Stimulated activated CD4-positive, alpha-beta T cell treated with anti-CD3 and anti-CD28 coated beads, Interleukin-1b, Interleukin-23, amount 100 ng/mL, for 1 hour (primary cell): ENCODE results near the gene ERBIN.
"Not testable (repeated sequence)": the region's sequence is repeated elsewhere in the genome, so short reads cannot be mapped to it uniquely, and the experiment has no call there.

Source experiments
- DNase-seq, 2 donors: peaks; one replicate each; pipeline ENCODE4 v3.0.0-alpha.2; 2020; ENCODE audit warnings: low read depth in 2 of 2

The ERBIN gene

DNA sequence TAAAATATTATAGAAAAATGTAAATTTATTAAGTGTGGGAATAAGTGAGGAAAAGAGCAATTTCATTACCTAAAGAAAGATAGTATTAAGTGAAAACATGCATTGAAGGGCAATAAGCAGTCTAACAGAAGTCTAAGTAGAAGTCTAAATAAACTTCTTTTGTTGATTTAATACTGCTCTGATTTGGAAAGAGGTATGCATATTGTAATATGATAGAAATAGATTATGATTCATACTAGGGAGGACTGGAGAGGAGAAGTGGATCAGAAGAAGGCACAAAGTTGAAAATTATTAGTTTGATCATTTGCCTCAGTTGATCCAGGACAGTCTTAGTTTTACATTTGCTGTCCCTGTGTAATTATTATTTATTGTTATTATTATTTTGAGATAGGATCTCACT is 6.6 kb upstream of the ERBIN start:
- no peak for DNase-seq

DNA sequence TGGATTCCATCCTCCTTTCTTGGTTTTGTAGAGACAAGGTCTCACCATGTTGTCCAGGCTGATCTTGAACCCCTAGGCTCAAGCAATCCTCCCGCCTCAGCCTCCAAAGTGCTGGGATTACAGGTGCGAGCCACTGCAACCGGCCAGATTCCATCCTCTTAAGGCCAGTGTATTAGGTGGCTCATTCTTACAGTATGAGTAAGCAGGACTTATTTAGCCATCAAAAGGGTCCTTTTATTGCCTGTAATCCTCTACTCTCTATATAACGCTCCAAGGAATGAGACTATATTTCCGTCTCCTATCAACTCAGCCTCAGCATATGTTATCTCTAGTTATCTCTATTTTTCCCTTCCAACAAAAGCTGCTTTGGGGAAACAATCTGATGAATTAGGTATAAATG is 3.0 kb upstream of the ERBIN start:
- no peak for DNase-seq

- DNase-seq, result no peak
Observed at GRCh38 chr5:65924366-65925043, 1.9 kb upstream of the ERBIN start.

GRCh38 chr5:65925044-65925600 is 1.3 kb upstream of the ERBIN start:
- peak; percentile 16 to 23 for DNase-seq

DNA sequence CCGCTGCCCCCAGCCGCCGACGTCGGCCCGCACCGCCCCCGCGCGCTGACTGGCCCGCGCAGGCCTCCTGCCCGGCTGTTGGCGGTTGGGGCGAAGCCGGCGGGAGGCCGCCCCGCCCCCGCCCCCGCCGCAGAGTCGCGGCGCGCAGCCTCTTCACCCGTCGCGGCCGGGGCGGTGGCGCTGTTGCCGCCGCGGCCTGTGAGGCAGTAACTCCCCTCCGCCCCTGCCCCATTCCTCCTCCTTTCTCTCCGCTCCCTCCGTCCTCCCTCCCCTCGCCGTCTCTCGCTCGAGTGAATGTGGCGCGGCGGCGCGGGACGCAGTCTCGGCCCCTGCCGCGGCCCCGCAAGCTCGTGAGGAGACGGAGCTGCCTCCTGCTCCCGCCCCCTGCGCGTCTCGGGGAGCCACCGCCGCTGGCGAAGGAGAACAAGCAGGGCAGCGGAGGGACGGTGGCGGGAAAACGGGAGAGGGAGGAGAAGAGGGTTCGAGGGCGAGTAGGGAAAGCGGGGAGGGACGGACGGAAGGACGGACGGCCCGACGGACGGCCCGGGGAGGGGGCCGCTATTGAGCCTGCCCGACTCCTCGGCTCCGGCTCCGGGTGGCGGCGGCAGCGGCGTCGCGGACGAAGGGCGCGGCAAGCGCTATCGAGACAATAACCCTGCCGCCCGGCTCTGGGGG is 637 bp upstream of the ERBIN start:
- DNase-seq, result peak; percentile 50 to 54

DNA sequence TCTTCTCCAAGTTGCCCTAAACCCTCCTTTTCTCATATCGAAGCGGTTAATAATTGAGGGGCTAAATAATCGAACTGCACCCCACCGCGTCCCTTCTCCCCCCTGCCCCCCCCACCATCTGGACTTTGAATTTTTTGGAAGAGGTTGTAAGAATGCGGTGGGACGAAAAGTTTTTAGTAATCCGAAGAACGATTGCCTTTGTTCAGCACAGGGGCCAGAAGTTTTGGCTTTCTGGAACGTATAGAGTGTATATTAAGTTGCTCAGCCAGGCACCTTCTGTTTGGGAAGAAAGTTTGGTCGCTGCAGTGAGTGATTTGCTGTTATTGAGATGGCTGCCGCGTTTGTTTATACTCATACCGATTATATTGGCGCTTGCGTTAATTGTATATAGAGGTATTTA is 518 bp downstream of the ERBIN start:
- DNase-seq, result no peak

DNA sequence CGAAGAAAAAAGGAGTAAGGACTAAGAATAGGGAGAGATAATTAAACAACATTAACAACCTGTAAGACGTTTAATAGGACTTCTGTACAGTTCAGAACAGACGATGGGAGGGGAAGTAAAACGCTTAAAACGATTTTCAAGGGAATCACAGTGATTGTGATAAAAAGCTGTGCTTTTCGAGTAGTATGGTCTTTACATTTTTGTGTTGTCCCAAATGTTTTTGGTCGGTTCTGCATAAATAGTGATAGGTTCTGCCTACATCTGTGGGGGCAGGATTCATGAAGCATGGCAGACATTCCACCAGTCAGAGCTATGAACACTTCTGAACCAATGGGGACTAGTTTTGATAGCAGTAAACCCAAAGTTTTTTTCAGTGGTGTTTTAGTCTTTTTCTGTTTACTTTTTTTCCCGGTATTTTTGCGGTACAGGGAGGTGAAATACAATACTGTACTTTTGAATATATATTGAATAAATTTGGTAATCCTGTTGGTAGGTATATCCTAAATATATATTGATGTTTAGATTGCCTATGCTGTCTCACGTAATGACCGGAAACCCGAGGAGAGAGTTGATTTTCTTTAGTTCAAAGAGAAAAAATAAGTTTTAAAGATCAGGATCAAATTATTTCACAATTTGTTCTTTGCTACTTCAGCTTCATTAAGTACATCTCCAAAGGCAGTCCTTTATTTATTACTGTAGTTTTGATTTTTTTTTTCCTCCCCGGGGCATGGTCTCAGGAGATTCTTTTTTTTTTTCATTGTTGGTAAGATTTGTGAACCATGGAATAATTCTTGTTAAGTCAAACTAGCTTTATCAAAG is 1.3 kb downstream of the ERBIN start:
- no peak for DNase-seq

DNA sequence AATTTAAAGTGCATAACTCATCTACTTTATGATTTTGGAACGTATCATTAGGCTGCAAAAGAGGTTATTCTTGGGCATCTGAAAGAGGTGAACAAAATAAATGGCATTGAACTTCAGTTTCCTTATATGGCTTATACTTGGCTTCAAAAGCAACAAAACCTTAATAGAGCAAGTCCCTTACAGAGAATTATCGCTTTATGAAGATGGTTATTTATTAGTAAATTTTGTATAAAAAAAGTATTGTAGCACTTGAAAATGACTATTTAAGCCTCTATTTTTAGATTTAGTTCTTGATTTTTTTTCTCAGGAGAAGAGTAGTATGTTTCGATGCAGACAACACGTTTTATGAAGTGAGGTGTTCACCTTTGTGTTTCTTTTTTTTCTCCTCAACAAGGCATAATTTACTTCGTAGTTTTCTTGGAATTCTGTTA is 2.0 kb downstream of the ERBIN start:
- no peak for DNase-seq

GRCh38 chr5:65928860-65929259 is 2.5 kb downstream of the ERBIN start:
- DNase-seq, result no peak

DNA sequence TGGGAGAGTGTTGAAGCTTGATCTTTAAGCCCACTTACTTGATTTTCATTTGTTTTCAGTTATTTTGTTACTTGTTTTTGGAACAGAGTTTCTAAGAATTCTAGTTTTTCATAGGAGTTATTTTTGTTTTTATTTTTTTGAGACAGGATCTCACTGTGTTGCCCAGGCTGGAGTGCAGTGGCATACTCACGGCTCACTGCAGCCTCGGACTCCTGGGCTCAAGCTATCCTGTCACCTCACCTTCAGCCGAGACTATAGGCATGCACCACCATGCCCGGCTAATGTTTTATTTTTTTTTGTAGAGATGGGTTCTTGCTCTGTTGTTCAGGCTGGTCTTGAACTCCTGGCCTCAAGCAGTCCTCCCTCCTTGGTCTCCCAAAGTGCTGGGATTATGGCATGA is 6.3 kb downstream of the ERBIN start:
- no peak for DNase-seq

- no peak for DNase-seq
Observed at GRCh38 chr5:65933295-65933694, 6.9 kb downstream of the ERBIN start.

- no peak for DNase-seq
Observed at GRCh38 chr5:65938256-65938655, 11.9 kb downstream of the ERBIN start.

DNA sequence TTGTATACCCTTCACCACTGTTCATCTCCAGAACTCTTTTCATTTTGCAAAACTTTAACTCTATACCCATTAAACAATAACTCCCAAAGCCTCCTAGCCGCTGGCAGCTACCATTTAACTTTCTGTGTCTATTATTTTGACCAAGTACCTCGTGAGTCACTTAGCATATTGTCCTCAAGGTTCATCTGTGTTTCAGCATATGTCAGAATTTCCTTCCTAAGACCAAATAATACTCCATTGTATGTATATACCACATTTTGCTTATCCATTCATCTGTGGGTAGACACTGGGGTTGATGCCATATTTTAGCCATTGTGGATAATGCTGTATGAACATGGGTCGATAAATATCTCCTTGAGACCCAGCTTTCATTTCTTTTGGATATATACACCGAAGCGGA is 17.4 kb downstream of the ERBIN start:
- DNase-seq, result no peak

DNA sequence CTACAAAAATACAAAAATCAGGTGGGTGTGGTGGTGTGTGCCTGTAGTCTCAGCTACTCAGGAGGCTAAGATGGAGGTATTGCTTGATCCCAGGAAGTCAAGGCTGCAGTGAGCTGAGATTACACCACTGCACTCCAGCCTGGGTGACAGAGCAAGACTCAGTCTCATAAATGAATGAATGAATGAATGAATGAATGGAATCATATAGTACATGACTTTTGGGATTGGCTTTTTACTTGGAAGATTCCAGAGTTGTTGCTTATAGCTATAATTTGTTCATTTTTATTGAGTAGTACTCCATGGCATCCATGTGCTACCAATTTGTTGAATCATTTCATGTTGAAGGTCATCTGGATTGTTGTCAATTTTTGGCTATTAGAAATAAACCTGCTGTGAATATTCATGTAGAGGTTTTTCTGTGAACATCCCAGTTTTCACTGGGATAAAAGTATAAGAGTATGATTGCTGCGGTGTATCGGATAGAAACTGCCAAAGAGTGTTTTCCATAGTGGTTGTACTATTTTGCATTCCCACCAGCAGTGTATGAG is 19.9 kb downstream of the ERBIN start:
- no peak for DNase-seq

DNA sequence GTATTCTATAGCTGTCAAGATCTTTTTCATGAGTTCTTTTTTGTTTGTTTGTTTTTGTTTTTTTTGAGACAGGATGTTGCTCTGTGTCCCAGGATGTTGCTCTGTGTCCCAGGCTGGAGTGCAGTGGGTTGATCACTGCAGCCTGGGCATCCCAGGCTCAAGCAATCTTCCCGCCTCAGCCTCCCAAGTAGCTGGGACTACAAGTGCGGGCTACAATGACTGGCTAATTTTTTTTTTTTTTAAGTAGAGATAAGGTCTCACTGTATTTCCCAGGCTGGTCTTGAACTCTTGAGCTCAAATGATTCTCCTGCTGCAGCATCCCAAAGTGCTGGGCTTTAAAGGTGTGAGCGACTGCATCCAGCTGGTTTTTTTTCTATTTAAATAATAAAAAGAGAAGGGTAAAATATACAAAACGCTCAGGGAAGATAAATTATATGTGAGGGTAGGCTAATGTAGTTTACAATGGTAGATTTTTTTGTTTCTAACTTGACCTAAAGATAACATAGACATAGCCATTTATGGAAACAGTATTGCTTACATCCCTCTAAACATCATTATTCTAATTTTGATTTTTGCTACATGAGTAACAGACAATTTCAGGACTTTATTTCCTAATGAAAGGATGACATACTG is 21.9 kb downstream of the ERBIN start:
- no peak for DNase-seq

DNA sequence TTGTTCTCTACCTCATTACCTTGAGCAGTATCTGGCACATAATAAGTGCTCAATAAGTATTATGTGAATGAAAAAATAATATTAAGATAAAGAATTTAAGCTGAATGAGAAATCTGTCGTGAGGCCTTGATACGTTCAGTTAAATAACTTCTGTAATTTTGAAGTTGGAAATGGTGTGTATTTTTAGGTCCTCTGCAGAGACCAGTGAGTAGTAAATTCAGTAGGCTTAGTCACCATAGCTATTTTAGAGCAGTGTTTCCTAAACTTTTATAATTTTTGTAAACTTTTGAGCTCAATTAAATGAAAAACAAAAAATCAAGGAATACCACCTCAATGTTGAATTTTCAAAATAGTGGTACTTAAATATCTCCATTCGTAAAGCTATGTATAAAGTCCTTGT is 25.0 kb downstream of the ERBIN start:
- no peak for DNase-seq

- no peak for DNase-seq
Observed at GRCh38 chr5:65952259-65952658, 25.9 kb downstream of the ERBIN start.

DNA sequence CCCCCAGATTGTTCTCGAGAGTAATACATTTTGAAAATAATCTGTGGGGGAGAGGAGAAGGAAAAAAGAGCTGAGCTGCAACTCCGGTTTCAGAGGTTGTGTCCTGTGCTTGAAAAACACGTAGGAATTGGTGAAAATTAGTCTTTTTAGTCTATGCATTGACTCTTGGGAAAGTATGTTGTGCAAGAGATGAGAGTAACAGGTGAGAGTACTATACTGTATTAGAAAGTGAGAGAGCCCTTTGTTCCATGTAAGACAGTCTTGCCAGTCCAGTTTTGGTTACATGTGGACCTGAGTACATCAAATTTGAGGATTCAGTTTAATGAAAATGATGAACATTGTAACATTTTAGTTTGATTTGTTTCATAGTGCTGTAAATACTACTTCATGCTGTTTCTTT is 27.8 kb downstream of the ERBIN start:
- DNase-seq, result no peak

DNA sequence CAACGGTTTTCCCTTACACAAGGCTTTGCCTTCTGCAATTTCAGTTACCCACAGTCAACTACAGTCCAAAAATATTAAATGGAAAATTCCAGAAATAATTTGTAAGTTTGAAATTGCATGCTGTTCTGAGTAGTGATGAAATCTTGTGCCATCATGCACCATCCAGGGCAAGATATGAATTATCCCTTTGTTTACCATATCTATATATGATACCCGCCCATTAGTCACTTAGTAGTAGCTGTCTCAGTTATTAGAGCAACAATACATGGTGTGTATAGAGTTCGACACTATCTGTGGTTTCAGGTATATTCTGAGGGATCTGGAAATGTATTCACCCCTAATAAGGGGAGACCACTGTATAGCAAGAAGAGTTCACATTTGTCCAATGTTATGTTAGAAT is 29.4 kb downstream of the ERBIN start:
- DNase-seq, result no peak

DNA sequence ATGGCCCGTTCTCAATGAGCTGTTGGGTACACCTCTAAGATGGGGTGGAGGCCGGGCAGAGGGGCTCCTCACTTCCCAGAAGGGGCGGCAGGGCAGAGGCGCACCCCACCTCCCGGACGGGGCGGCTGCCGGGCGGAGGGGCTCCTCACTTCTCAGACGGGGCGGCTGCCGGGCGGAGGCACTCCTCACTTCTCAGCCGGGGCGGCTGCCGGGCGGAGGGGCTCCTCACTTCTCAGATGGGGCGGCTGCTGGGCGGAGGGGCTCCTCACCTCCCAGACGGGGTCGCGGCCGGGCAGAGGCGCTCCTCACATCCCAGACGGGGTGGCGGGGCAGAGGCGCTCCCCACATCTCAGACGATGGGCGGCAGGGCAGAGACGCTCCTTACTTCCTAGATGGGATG is 31.3 kb downstream of the ERBIN start:
- DNase-seq, result not testable (repeated sequence)

- DNase-seq, result no peak
Observed at GRCh38 chr5:65961633-65962032, 35.3 kb downstream of the ERBIN start.
